Skeletal muscle cell (primary cell): ENCODE data around the gene BAG5.

ENCODE experiments used
- DNase-seq: peaks from one replicate; pipeline ENCODE4 v3.0.0-alpha.2; 2010; ENCODE audit warnings: low read depth
- H3K4me3 ChIP-seq: 2 replicates; pipeline ENCODE4 v1.5.1; 2011; ENCODE audit warnings: low read depth, mild to moderate bottlenecking, control low read depth, low read length, moderate library complexity

The BAG5 gene

GRCh38 chr14:103569408-103569807, 7.0 kb upstream of the BAG5 start:
- H3K4me3 ChIP-seq, result no peak overlapping the region
- no peak for DNase-seq

GRCh38 chr14:103568952-103569351, 6.5 kb upstream of the BAG5 start:
- H3K4me3 ChIP-seq, result no peak overlapping the region
- no peak for DNase-seq

GRCh38 chr14:103563844-103564505, 1.5 kb upstream of the BAG5 start:
- no peak for DNase-seq
- H3K4me3 ChIP-seq, result peak overlapping the region; percentile 92

GRCh38 chr14:103563226-103563620, 766 bp upstream of the BAG5 start:
- H3K4me3 ChIP-seq, result peak overlapping the region; percentile 92
- no peak for DNase-seq

- no peak for DNase-seq
- peak overlapping the region; percentile 92 for H3K4me3 ChIP-seq
Measured at GRCh38 chr14:103562179-103562428, 353 bp downstream of the BAG5 start.

- no peak for DNase-seq
Measured at GRCh38 chr14:103561381-103562178, 877 bp downstream of the BAG5 start.

GRCh38 chr14:103560691-103561090, 1.8 kb downstream of the BAG5 start:
- peak overlapping the region; percentile 92 for H3K4me3 ChIP-seq
- no peak for DNase-seq

More at GRCh38 chr14:103561381-103562178, 877 bp downstream of the BAG5 start:
- peak overlapping the region; percentile 92 for H3K4me3 ChIP-seq

GRCh38 chr14:103559766-103560165, 2.7 kb downstream of the BAG5 start:
- no peak overlapping the region for H3K4me3 ChIP-seq

GRCh38 chr14:103558071-103558882, 4.2 kb downstream of the BAG5 start:
- no peak overlapping the region for H3K4me3 ChIP-seq
- DNase-seq, result no peak

More at GRCh38 chr14:103559766-103560165, 2.7 kb downstream of the BAG5 start:
- no peak for DNase-seq

- H3K4me3 ChIP-seq, result no peak overlapping the region
- DNase-seq, result no peak
Measured at GRCh38 chr14:103556946-103557758, 5.3 kb downstream of the BAG5 start.

- H3K4me3 ChIP-seq, result no peak overlapping the region
- DNase-seq, result no peak
Measured at GRCh38 chr14:103555559-103556337, 6.7 kb downstream of the BAG5 start.

- DNase-seq, result no peak
- no peak overlapping the region for H3K4me3 ChIP-seq
Measured at GRCh38 chr14:103552846-103553210, 9.6 kb downstream of the BAG5 start.

- no peak overlapping the region for H3K4me3 ChIP-seq
- DNase-seq, result no peak
Measured at GRCh38 chr14:103552011-103552845, 10.2 kb downstream of the BAG5 start.

GRCh38 chr14:103551338-103551762, 11.1 kb downstream of the BAG5 start:
- no peak for DNase-seq
- H3K4me3 ChIP-seq, result no peak overlapping the region

GRCh38 chr14:103550451-103551337, 11.8 kb downstream of the BAG5 start:
- DNase-seq, result no peak
- no peak overlapping the region for H3K4me3 ChIP-seq

GRCh38 chr14:103549361-103550311, 12.8 kb downstream of the BAG5 start:
- no peak overlapping the region for H3K4me3 ChIP-seq
- no peak for DNase-seq
